A673 (cell line): Measurements from ENCODE around the gene PICALM. TPM values are rescaled to one million over a fixed set of nuclear protein-coding genes. Genes with fewer than 3 reads are reported as not detected.
A peak's percentile ranks its signal among the peaks of the same experiment; 100 is the strongest.

Experiments
- BruUV-seq: library from RNA; stranded (reverse); fragments of 400-500 nt; replicated peaks from 2 replicates; lab custom pipeline; 2021; lab: Mats Ljungman, UMichigan
- CTCF ChIA-PET: fragments of 300-600 bp; sonication (Branson Sonifier 250); formaldehyde crosslinking; loops from one replicate; lab custom pipeline; 2022; ENCODE audit warnings: antibody characterized with exemption; lab: Charles Lee
- POLR2A ChIA-PET: fragments of 300-600 bp; sonication (Branson Sonifier 250); formaldehyde crosslinking; loops from one replicate; lab custom pipeline; 2022; ENCODE audit warnings: antibody characterized with exemption; ENCODE audit not compliant: low non-redundant PET; lab: Charles Lee
- DNase-seq: peaks from one replicate; pipeline ENCODE4 v3.0.0-alpha.2; 2015; ENCODE audit warnings: low spot score
- H3K27ac ChIP-seq: fragments of 200-600 bp; sonication (generic); 2 replicates; pipeline ENCODE4 v1.5.1; 2016; ENCODE audit warnings: mixed run types, low read depth, mild to moderate bottlenecking, mixed read lengths, antibody characterized with exemption, low read length; ENCODE audit not compliant: poor library complexity, severe bottlenecking
- H3K27me3 ChIP-seq: fragments of 200-600 bp; sonication (generic); replicated peaks from 2 replicates; pipeline ENCODE4 v1.6.1; 2017; ENCODE audit warnings: mixed run types, low read depth, mild to moderate bottlenecking, mixed read lengths, antibody characterized with exemption, low read length; ENCODE audit not compliant: insufficient read depth, poor library complexity
- H3K36me3 ChIP-seq: fragments of 200-600 bp; sonication (generic); 2 replicates; pipeline ENCODE4 v1.6.1; 2016; ENCODE audit warnings: mixed run types, mild to moderate bottlenecking, mixed read lengths, antibody characterized with exemption, low read length; ENCODE audit not compliant: insufficient read depth, poor library complexity, severe bottlenecking
- H3K4me1 ChIP-seq: fragments of 200-600 bp; sonication (generic); 2 replicates; pipeline ENCODE4 v1.6.1; 2017; ENCODE audit warnings: mixed run types, mild to moderate bottlenecking, mixed read lengths, antibody characterized with exemption, low read length; ENCODE audit not compliant: insufficient read depth, poor library complexity, severe bottlenecking
- H3K4me3 ChIP-seq: fragments of 200-600 bp; sonication (generic); 2 replicates; pipeline ENCODE4 v1.5.1; 2016; ENCODE audit warnings: low read depth, mixed run types, mild to moderate bottlenecking, mixed read lengths, low read length; ENCODE audit not compliant: poor library complexity, severe bottlenecking
- H3K9me3 ChIP-seq: fragments of 200-600 bp; sonication (generic); 2 replicates; pipeline ENCODE4 v1.6.1; 2016; ENCODE audit warnings: mixed run types, low read depth, mild to moderate bottlenecking, mixed read lengths, antibody characterized with exemption, low read length; ENCODE audit not compliant: poor library complexity, severe bottlenecking
- EZH2 ChIP-seq: fragments of 200-600 bp; sonication (generic); IDR thresholded peaks from 2 replicates; pipeline ENCODE4 v1.6.1; 2017; ENCODE audit warnings: borderline replicate concordance, low read depth, mild to moderate bottlenecking, mixed read lengths, antibody characterized with exemption, low read length; ENCODE audit not compliant: poor library complexity, severe bottlenecking
- intact Hi-C: fragments of 100-400 bp; cut with micrococcal nuclease; formaldehyde crosslinking; loops from one replicate; pipeline ENCODE4 v1.10.0; 2022; ENCODE audit not compliant: unreplicated experiment
- total RNA-seq: library from RNA; stranded (reverse); gene quantifications from 2 replicates; pipeline ENCODE4 v1.2.3, GENCODE V29; 2021
- TF ChIP-seq, protein P1 (sequence below): fragments of 300-800, 200-600 bp; sonication (generic); conservative IDR thresholded peaks from 2 replicates; pipeline ENCODE4 v1.5.1; 2017; ENCODE audit warnings: low read depth, mild to moderate bottlenecking, antibody characterized with exemption, low read length, moderate library complexity, mixed read lengths

Gene PICALM
- total RNA-seq, 1 experiment from 2014 or later, result 174 TPM

DNA sequence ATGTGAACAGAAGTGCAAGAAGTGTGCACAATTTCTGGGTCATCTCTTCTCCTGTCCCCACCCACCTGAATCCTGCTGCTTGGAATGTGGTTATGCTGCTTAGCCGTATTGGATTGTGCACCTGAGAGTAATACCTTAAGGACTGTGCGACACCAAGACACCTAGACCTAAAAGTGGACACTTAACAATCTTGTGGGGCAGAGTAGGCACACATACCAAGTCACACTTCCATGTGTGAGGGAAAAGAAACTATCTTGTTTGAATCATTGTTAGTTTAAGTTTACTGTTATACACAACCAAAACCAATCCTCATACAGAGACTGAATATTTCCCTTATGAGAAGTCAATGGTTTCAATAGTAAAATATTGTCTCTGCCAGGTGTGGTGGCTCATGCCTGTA lies 120.0 kb downstream of the PICALM start:
- no peaks in the 10 kb centered on the region for H3K36me3 ChIP-seq
- no peak overlapping the region for H3K4me3 ChIP-seq
- ChIA-PET POLR2A (no interaction called here), CTCF (interaction anchor here (0.7 kb wide), 1 partner anchor 20 kb away, joined by 3 read pairs; no protein-coding TSS in a partner anchor)
- intact Hi-C loops, result no loop called here
- no peaks in the 10 kb centered on the region for H3K4me1 ChIP-seq
- no peak for DNase-seq
- no peak overlapping the region for H3K27ac ChIP-seq
- BruUV-seq, result no TSS peak
- H3K27me3 ChIP-seq, result no peaks in the 10 kb centered on the region
- peaks cover 6% of the 10 kb centered on the region for H3K9me3 ChIP-seq
- TF ChIP-seq EZH2, result no peak
- TF ChIP-seq, protein P1, sequence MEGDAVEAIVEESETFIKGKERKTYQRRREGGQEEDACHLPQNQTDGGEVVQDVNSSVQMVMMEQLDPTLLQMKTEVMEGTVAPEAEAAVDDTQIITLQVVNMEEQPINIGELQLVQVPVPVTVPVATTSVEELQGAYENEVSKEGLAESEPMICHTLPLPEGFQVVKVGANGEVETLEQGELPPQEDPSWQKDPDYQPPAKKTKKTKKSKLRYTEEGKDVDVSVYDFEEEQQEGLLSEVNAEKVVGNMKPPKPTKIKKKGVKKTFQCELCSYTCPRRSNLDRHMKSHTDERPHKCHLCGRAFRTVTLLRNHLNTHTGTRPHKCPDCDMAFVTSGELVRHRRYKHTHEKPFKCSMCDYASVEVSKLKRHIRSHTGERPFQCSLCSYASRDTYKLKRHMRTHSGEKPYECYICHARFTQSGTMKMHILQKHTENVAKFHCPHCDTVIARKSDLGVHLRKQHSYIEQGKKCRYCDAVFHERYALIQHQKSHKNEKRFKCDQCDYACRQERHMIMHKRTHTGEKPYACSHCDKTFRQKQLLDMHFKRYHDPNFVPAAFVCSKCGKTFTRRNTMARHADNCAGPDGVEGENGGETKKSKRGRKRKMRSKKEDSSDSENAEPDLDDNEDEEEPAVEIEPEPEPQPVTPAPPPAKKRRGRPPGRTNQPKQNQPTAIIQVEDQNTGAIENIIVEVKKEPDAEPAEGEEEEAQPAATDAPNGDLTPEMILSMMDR, result no peak

DNA sequence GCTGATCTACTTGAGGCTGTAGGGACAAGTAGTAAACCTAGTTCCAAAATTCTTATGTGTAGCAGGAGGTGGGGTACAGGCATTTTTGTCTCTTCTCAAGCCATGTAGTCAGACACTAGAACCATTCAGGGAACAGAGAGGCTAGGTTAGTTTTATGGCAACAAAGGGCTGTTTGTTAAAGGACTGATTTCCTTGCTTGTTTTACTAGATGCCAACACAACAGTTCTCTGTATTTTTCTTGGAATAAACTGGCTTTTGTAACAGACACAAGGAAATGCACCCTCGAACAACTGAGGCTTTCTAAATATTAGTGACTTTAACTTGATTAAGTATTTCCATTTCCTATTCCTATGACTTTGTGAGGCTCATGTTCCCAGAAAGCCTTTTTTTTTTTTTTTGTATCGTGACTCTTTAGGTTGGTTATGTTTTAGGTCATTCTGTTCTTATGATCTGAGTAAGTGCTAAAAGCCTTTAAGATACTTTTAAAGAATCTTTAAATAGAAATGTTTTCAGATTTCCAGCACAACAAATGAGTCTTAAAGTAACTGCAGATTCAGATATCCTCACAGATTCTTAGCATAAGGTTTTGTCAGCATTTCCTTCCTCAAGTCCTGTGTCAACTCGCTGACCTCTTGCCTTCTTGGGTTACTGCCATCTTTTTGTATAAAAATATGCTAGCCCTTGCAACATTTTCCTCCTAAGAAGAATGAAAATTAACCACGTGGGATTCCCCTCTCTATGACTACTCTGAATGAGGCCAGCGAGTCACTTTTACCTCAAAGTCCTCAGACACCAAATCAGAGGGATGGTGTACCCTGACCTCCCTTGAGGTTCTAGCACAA lies 121.2 kb downstream of the PICALM start:
- Histone ChIP-seq H3K4me1 (no peaks in the 10 kb centered on the region), H3K27me3 (no peaks in the 10 kb centered on the region), H3K4me3 (no peak overlapping the region), H3K27ac (no peak overlapping the region), H3K9me3 (no peaks in the 10 kb centered on the region), H3K36me3 (no peaks in the 10 kb centered on the region)
- no peak for DNase-seq
- TF ChIP-seq, protein P1, result no peak
- no peak for TF ChIP-seq EZH2
- ChIA-PET CTCF (no interaction called here), POLR2A (no interaction called here)
- intact Hi-C loops, result no loop called here
- BruUV-seq, result no TSS peak

DNA sequence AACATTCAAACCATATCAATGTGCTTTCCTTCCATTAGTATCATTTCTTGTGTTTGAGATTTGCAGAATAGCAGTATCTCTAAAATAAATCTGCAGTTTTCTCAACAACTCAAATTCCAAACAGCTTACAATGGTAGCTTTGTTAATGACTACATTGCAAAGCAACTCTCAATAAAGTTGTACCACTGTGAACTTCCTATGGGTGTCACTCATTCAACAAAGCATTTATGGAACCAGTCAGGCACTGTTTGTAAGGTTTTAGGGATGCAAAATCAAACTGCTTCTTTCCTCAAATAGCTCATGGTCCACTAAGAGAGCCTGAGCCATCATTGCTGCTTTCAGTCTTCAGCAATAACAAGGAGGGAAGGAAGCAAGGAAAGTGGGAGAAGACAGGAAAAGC lies 122.7 kb downstream of the PICALM start:
- Histone ChIP-seq H3K9me3 (no peaks in the 10 kb centered on the region), H3K4me3 (no peak overlapping the region), H3K36me3 (no peaks in the 10 kb centered on the region), H3K27me3 (no peaks in the 10 kb centered on the region), H3K27ac (no peak overlapping the region), H3K4me1 (no peaks in the 10 kb centered on the region)
- ChIA-PET POLR2A (no interaction called here), CTCF (interaction anchor here (0.5 to 1.0 kb wide), 2 partner anchors 16 to 68 kb away, joined by 3 read pairs; no protein-coding TSS in a partner anchor)
- DNase-seq, result peak; percentile 45
- TF ChIP-seq, protein P1, result peak; percentile 39; the same call in 1 of the 2 replicates
- no peak for TF ChIP-seq EZH2
- intact Hi-C loops, result no loop called here
- no TSS peak for BruUV-seq
